IPS-15b (cell line): ENCODE results near the gene FGD3.

ENCODE experiments used
- H3K27me3 ChIP-seq: one replicate; pipeline ENCODE4 v1.6.1; 2013; ENCODE audit warnings: low read length; ENCODE audit not compliant: control insufficient read depth, insufficient read depth
- H3K36me3 ChIP-seq: one replicate; pipeline ENCODE4 v1.6.1; 2013; ENCODE audit warnings: low read length; ENCODE audit not compliant: control insufficient read depth, insufficient read depth
- H3K4me1 ChIP-seq: one replicate; pipeline ENCODE4 v1.6.1; 2013; ENCODE audit warnings: mild to moderate bottlenecking, low read length; ENCODE audit not compliant: control insufficient read depth, insufficient read depth
- H3K4me3 ChIP-seq: one replicate; pipeline ENCODE4 v1.5.1; 2013; ENCODE audit warnings: low read depth, low read length
- H3K9ac ChIP-seq: one replicate; pipeline ENCODE4 v1.6.1; 2013; ENCODE audit warnings: low read depth, mild to moderate bottlenecking, low read length
- H3K9me3 ChIP-seq: one replicate; pipeline ENCODE4 v1.6.1; 2013; ENCODE audit warnings: mild to moderate bottlenecking, low read length; ENCODE audit not compliant: control insufficient read depth, insufficient read depth

FGD3 gene

GRCh38 chr9:93031629-93032430, 84.5 kb downstream of the FGD3 start:
- no peak overlapping the region for H3K9ac ChIP-seq
- no peaks in the 10 kb centered on the region for H3K4me1 ChIP-seq
- H3K9me3 ChIP-seq: no peaks in the 10 kb centered on the region
- no peak overlapping the region for H3K4me3 ChIP-seq
- no peaks in the 10 kb centered on the region for H3K27me3 ChIP-seq
- H3K36me3 ChIP-seq: no peaks in the 10 kb centered on the region

DNA sequence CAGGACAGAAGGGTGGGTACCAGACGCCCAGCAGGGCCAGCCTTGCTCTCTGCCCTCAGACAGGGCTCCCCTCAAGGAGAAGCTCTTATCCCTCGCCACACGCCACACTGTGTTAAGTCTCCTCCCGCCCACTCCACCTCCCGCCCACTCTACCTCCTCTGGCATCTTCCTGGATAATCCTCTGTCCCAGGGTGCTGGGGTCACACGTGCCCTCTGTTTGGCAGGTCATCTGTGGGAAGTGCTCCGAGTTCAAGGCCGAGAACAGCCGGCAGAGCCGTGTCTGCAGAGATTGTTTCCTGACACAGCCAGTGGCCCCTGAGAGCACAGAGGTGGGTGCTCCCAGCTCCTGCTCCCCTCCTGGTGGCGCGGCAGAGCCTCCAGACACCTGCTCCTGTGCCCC, 85.2 kb downstream of the FGD3 start:
- Histone ChIP-seq H3K9ac (no peak overlapping the region), H3K4me1 (no peaks in the 10 kb centered on the region)

GRCh38 chr9:93033531-93033930, 86.2 kb downstream of the FGD3 start:
- no peaks in the 10 kb centered on the region for H3K36me3 ChIP-seq
- no peaks in the 10 kb centered on the region for H3K9me3 ChIP-seq
- H3K27me3 ChIP-seq: no peaks in the 10 kb centered on the region
- no peak overlapping the region for H3K9ac ChIP-seq
- H3K4me1 ChIP-seq: peaks cover 4% of the 10 kb centered on the region
- no peak overlapping the region for H3K4me3 ChIP-seq

More for the DNA sequence above, 85.2 kb downstream of the FGD3 start:
- H3K4me3 ChIP-seq: no peak overlapping the region
- no peaks in the 10 kb centered on the region for H3K36me3 ChIP-seq
- H3K9me3 ChIP-seq: no peaks in the 10 kb centered on the region
- no peaks in the 10 kb centered on the region for H3K27me3 ChIP-seq

DNA sequence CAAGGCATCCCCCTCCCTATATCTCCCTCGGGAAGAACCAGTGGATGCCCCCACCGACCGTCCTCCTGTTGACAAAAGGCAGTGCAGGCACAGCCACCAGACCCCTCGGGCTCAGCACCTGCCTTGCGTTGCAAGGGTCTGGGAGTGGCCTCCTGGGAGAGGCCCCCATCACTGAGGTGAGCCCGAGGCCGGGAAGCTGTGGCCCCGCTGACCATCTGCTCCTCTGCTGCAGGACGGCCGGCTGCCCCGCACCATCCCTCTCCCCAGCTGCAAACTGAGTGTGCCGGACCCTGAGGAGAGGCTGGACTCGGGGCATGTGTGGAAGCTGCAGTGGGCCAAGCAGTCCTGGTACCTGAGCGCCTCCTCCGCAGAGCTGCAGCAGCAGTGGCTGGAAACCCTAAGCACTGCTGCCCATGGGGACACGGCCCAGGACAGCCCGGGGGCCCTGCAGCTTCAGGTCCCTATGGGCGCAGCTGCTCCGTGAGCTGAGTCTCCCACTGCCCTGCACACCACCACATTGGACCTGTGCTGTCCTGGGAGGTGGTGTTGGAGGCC, 87.9 kb downstream of the FGD3 start:
- Histone ChIP-seq H3K4me3 (no peak overlapping the region), H3K36me3 (no peaks in the 10 kb centered on the region), H3K9me3 (no peaks in the 10 kb centered on the region), H3K27me3 (no peaks in the 10 kb centered on the region), H3K9ac (no peak overlapping the region), H3K4me1 (peaks cover 4% of the 10 kb centered on the region)

GRCh38 chr9:93035821-93036351, 88.6 kb downstream of the FGD3 start:
- no peaks in the 10 kb centered on the region for H3K9me3 ChIP-seq
- no peaks in the 10 kb centered on the region for H3K36me3 ChIP-seq
- H3K27me3 ChIP-seq: no peaks in the 10 kb centered on the region
- no peak overlapping the region for H3K4me3 ChIP-seq
- no peak overlapping the region for H3K9ac ChIP-seq
- peaks cover 4% of the 10 kb centered on the region for H3K4me1 ChIP-seq

GRCh38 chr9:93036887-93037475, 89.7 kb downstream of the FGD3 start:
- H3K27me3 ChIP-seq: no peaks in the 10 kb centered on the region
- no peaks in the 10 kb centered on the region for H3K36me3 ChIP-seq
- no peak overlapping the region for H3K9ac ChIP-seq
- H3K9me3 ChIP-seq: no peaks in the 10 kb centered on the region
- peaks cover 4% of the 10 kb centered on the region for H3K4me1 ChIP-seq
- no peak overlapping the region for H3K4me3 ChIP-seq

DNA sequence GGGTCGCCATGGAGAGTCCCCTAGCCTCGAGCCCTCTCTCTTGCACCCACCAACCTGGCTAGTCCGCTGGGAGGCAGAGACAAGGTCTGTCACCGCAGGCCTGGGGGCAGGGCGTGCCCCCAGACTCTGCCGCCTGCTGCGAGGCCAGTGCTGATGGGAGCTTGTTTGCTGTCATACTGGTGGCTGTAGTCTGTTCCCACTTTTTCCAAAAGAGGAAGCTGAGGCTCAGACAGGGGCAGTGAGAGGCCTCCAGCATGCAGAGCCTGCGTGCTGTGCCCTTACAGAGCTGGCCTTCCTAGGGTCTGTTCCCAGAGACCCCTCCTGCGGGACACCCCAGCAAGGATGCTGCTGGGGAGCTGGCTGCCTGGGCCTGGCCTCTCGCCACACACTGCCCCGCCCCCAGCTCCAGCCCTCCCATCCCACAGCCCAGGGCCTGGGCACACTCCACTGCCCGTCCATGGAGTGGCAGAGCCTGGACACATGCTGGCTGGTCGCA, 90.2 kb downstream of the FGD3 start:
- H3K9ac ChIP-seq: no peak overlapping the region
- no peak overlapping the region for H3K4me3 ChIP-seq
- no peaks in the 10 kb centered on the region for H3K36me3 ChIP-seq

DNA sequence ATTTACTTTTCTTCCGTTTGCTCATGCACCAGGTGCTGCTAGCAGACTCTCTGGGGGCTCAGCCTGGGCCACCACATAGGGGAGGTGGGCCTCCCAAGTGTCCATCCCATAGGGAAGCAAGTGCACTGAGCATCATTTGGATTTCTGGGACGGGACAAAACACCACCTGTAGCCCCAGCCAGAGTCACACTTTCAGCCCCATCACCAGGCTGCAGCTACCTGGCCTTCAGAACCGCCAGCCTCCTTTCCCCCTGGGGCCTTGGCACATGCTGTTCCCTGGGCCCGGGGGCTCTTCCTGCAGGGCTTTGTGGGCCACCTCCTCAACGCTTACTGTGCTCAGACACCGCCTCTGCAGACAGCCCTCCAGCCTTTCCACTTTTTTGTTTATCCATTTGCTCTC, 91.6 kb downstream of the FGD3 start:
- H3K9ac ChIP-seq: no peak overlapping the region
- no peaks in the 10 kb centered on the region for H3K27me3 ChIP-seq
- peaks cover 4% of the 10 kb centered on the region for H3K4me1 ChIP-seq
- H3K9me3 ChIP-seq: no peaks in the 10 kb centered on the region
- H3K4me3 ChIP-seq: no peak overlapping the region
- no peaks in the 10 kb centered on the region for H3K36me3 ChIP-seq

More for the DNA sequence above, 90.2 kb downstream of the FGD3 start:
- H3K27me3 ChIP-seq: no peaks in the 10 kb centered on the region
- H3K4me1 ChIP-seq: peaks cover 4% of the 10 kb centered on the region
- no peaks in the 10 kb centered on the region for H3K9me3 ChIP-seq

DNA sequence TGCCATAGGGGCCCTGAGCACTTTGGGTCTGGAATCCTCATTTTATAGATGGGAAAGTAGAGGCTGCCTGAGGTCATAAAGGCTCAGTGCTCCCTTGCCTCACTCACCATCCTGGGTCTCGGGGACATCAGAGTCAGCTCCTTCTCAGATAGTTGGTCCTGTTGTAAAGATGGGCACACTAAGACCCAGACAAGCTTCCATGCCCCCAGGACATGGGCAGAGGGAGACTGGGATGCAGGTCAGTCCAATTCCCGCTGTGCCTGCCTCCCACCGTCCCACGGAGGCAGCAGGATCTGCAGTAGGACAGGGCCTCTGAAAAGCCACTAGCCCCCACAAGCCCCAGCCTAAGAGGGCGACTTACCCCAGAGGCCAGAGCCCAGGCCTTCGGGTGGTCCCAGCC, 92.1 kb downstream of the FGD3 start:
- Histone ChIP-seq H3K9ac (no peak overlapping the region), H3K27me3 (no peaks in the 10 kb centered on the region), H3K4me1 (peaks cover 4% of the 10 kb centered on the region), H3K9me3 (no peaks in the 10 kb centered on the region), H3K4me3 (no peak overlapping the region), H3K36me3 (no peaks in the 10 kb centered on the region)

GRCh38 chr9:93039976-93040375, 92.7 kb downstream of the FGD3 start:
- Histone ChIP-seq H3K4me1 (peaks cover 4% of the 10 kb centered on the region), H3K27me3 (no peaks in the 10 kb centered on the region), H3K9ac (no peak overlapping the region), H3K36me3 (no peaks in the 10 kb centered on the region), H3K4me3 (no peak overlapping the region), H3K9me3 (no peaks in the 10 kb centered on the region)

DNA sequence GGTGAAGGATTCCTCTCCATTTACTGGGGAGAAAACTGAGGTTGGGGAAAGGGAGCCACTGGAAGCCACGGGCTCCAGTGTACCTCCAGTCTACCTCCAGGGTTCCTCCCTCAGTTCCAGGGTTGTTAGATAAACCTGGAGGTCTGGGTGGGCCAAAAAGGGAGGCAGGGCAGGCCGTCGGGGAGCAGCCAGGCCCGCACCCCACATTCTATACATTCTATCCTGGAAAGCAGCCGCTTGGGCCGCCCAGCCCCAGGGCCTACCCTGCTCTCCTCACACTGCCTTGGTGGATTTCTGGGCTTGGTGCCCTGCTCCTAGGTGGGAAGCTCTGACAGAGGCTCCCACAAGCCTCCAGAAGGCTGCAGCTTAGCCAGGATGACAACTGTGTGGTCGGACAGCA, 93.1 kb downstream of the FGD3 start:
- Histone ChIP-seq H3K4me3 (no peak overlapping the region), H3K9me3 (no peaks in the 10 kb centered on the region), H3K4me1 (peaks cover 4% of the 10 kb centered on the region), H3K27me3 (no peaks in the 10 kb centered on the region), H3K9ac (no peak overlapping the region), H3K36me3 (no peaks in the 10 kb centered on the region)
